ENCODE measurements around the gene APOBEC4. TPM values are rescaled to one million over a fixed set of nuclear protein-coding genes. Genes with fewer than 3 reads are reported as not detected.

APOBEC4 gene
- total and polyA plus RNA-seq, 2 of the 8 experiments (the other 6 are each of a cell fraction or from before 2014, with no cell fraction given): not detected

DNA sequence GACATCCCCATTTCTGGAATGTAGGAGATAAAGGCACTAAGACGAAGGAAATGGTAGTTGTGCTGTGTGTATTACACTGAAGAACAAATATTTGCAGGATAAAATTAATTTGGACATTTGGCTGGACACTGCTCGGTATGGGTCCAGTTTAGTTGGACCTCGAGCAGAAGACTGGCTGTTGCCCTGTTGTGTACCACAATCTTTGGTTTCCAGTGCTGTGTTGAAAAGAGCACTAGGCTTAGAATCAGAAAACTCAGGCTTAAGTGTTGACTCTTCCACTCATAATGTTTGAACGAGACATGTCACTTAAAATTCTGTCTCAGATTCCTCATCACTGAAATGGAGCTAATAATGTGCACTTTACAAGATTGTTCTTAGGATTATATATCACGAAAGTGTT, 16.3 kb downstream of the APOBEC4 start:
- Histone ChIP-seq H2BK20ac (ENCODE audit: low read length) (no peak overlapping the region), H3K23ac (ENCODE audit: insufficient read length) (no peak overlapping the region), H2BK5ac (ENCODE audit: low read depth, low read length) (no peak overlapping the region), H3K18ac (ENCODE audit: extremely low read depth, low read length) (no peak overlapping the region), H3K9ac (replicated peaks in 1 of 4; ENCODE audit: extremely low read depth in 1 of 4, low read depth in 3 of 4, low read length in 3 of 4) (no peak overlapping the region), H2AK5ac (ENCODE audit: low read depth, low read length) (no peak overlapping the region), H4K91ac (replicated peaks; ENCODE audit: insufficient read length, low read length) (no peak overlapping the region), H4K20me1 (replicated peaks in 1 of 2; ENCODE audit: control insufficient read depth in 1 of 2, insufficient read depth in 2 of 2, low read length in 2 of 2) (no peaks in the 10 kb centered on the region), H2BK12ac (ENCODE audit: low read depth, low read length) (no peak overlapping the region), H2AFZ (ENCODE audit: low read length) (no peak overlapping the region), H3K36me3 (ENCODE audit: control insufficient read depth in 2 of 4, insufficient read depth in 4 of 4, low read length in 3 of 4) (peaks cover 0 to under 1% (median 0%) of the 10 kb centered on the region in 4 experiments; a peak in 1 of 8 replicates), H3K27ac (ENCODE audit: low read depth, low read length) (no peak overlapping the region), H3K79me2 (ENCODE audit: control insufficient read depth in 1 of 2, insufficient read depth in 2 of 2, low read length in 2 of 2) (peaks cover 0 to 28% of the 10 kb centered on the region in 2 experiments; a peak in 2 of 4 replicates), H2BK120ac (replicated peaks; ENCODE audit: low read depth, low read length) (no peak overlapping the region), H3K27me3 (replicated peaks in 1 of 4; ENCODE audit: control insufficient read depth in 3 of 4, extremely low read depth in 1 of 4, insufficient read depth in 3 of 4, low read length in 3 of 4) (peaks cover 0 to 7% (median 0%) of the 10 kb centered on the region in 4 experiments; a peak in 3 of 7 replicates), H3K4me1 (replicated peaks in 1 of 4; ENCODE audit: control insufficient read depth in 3 of 4, insufficient read depth in 4 of 4, low read length in 3 of 4) (peaks cover 0 to 10% (median 2%) of the 10 kb centered on the region in 4 experiments; a peak in 3 of 7 replicates), H3K4me3 (ENCODE audit: extremely low read depth in 1 of 4, insufficient read depth in 2 of 4, low read depth in 3 of 4, low read length in 4 of 4) (peak overlapping the region; percentile 87 to 92 (median 90); a peak in 5 of 8 replicates), H3K9me3 (ENCODE audit: insufficient read depth in 2 of 2, low read depth in 1 of 2, low read length in 1 of 2) (no peaks in the 10 kb centered on the region), H3K4me2 (ENCODE audit: insufficient read depth in 1 of 2, low read depth in 2 of 2, low read length in 2 of 2) (peak overlapping the region; percentile 92 to 98; a peak in 2 of 4 replicates), H3K56ac (replicated peaks; ENCODE audit: insufficient read length, low read depth, low read length) (no peak overlapping the region), H3K23me2 (ENCODE audit: low read depth, low read length) (peaks cover 6% of the 10 kb centered on the region), H2BK15ac (ENCODE audit: low read length) (no peak overlapping the region), H4K5ac (ENCODE audit: insufficient read length, low read depth, low read length) (no peak overlapping the region), H3K79me1 (ENCODE audit: low read depth, low read length) (no peaks in the 10 kb centered on the region), H3K4ac (replicated peaks; ENCODE audit: insufficient read length, low read depth, low read length) (no peak overlapping the region), H3K14ac (ENCODE audit: insufficient read length) (no peak overlapping the region), H4K8ac (ENCODE audit: extremely low read depth, insufficient read depth, low read length) (no peak overlapping the region)
- POLR2A ChIA-PET (ENCODE audit: partially characterized antibody): no interaction called here
- TF ChIP-seq EGR1 (IDR thresholded peaks at IDR 0.05; ENCODE audit: borderline replicate concordance, low read depth, low read length): no peak
- TF ChIP-seq HDAC6 (IDR thresholded peaks at IDR 0.05; ENCODE audit: low read depth, low read length): no peak
- no peak for TF ChIP-seq POU5F1 (IDR thresholded peaks at IDR 0.05; ENCODE audit: low read depth, low read length)
- TF ChIP-seq RXRA (IDR thresholded peaks at IDR 0.05; ENCODE audit: insufficient read depth, low read depth, low read length): no peak
- TF ChIP-seq CEBPB (IDR thresholded peaks at IDR 0.05; ENCODE audit: low read depth, low read length): no peak
- TF ChIP-seq HDAC2 (IDR thresholded peaks at IDR 0.05; ENCODE audit: borderline replicate concordance in 1 of 2, low read depth in 2 of 2, low read length in 2 of 2): no peak
- no peak for TF ChIP-seq KDM4A (IDR thresholded peaks at IDR 0.05; ENCODE audit: low read depth, low read length, severe bottlenecking)
- FAIRE-seq (no peak), DNase-seq (ENCODE audit: low read depth in 1 of 2, low spot score in 2 of 2) (no peak)
- 78% methylated on average over 5 of the region's 5 CpGs; no CpG with 5 or more reads in 1 of the 2 experiments for WGBS, 2 experiments (ENCODE audit: extremely low coverage in 1 of 2, insufficient coverage in 1 of 2, insufficient read length in 1 of 2, insufficient replicate concordance in 2 of 2, low coverage in 1 of 2, low lambda C conversion rate in 2 of 2, missing lambda C conversion rate in 1 of 2)
- CTCF ChIA-PET (ENCODE audit: partially characterized antibody): no interaction called here
